Measurements from ENCODE around the gene NGDN. TPM values are rescaled to one million over a fixed set of nuclear protein-coding genes. Genes with fewer than 3 reads are reported as not detected.
"Not testable (repeated sequence)": the region's sequence is repeated elsewhere in the genome, so short reads cannot be mapped to it uniquely, and the experiment has no call there.

The NGDN gene
- total RNA-seq, 6 experiments from 2014 or later = 22.6 to 29.9 (median 24.1) TPM

DNA sequence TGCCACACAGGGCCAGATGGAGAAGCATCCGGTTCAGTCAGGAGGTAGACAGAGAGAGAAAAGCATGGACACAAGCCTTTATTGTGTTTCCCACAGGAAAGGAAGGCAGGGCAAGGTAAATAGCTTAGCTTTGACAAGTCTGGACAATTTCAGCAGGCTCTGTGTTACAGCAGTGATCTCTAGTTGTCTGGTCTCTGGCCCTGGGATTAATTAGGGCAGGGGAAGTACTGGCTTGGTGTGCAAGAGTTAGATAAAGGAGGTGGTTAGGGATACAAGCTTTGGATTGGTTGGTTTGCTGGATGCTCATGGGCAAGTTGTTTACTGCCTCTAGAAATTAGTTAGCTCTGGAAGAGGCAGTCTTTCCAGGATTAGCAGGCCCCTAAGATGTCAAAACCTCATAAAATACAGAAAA is 15.1 kb upstream of the NGDN start:
- no peak for DNase-seq
- TF ChIP-seq, protein P1, sequence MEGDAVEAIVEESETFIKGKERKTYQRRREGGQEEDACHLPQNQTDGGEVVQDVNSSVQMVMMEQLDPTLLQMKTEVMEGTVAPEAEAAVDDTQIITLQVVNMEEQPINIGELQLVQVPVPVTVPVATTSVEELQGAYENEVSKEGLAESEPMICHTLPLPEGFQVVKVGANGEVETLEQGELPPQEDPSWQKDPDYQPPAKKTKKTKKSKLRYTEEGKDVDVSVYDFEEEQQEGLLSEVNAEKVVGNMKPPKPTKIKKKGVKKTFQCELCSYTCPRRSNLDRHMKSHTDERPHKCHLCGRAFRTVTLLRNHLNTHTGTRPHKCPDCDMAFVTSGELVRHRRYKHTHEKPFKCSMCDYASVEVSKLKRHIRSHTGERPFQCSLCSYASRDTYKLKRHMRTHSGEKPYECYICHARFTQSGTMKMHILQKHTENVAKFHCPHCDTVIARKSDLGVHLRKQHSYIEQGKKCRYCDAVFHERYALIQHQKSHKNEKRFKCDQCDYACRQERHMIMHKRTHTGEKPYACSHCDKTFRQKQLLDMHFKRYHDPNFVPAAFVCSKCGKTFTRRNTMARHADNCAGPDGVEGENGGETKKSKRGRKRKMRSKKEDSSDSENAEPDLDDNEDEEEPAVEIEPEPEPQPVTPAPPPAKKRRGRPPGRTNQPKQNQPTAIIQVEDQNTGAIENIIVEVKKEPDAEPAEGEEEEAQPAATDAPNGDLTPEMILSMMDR (IDR thresholded peaks at IDR 0.05) = no peak
- Mint-ChIP-seq H3K27ac (no peak overlapping the region), H3K4me3 (no peak overlapping the region), H3K9me3 (no peaks in the 10 kb centered on the region), H3K4me1 (ENCODE audit: low read depth) (no peaks in the 10 kb centered on the region), H3K27me3 (ENCODE audit: insufficient read depth) (peaks cover 20% of the 10 kb centered on the region), H3K36me3 (ENCODE audit: low read depth) (no peaks in the 10 kb centered on the region)

DNA sequence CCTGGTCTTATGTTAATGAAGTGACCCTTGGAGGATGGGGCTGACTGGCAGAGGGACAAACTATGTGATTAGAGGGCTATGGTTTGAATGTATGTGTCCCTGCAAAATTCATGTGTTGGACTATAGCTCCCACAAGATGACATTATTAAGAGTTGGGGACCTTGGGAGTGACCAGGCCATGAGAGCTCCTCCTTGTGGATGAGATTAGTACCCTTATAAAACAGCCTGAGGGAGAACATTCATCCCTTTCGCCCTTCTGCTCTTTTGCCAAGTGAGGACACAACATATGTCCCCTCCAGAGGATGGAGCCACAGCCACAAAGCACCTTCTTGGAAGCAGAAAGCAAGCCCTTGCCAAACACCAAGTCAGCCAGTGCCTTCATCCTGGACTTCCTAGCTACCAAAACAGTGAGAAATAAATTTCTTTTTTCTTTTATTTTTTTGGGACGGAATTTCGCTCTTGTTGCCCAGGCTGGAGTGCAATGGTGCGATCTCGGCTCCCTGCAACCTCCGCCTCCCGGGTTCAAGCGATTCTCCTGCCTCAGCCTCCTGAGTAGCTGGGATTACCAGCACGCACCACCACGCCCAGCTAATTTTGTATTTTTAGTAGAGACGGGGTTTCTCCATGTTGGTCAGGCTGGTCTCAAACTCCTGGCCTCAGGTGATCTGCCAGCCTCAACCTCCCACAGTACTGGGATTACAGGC is 12.5 kb upstream of the NGDN start:
- H3K4me3 Mint-ChIP-seq; H3K9me3 Mint-ChIP-seq; H3K36me3 Mint-ChIP-seq (ENCODE audit: low read depth); H3K4me1 Mint-ChIP-seq (ENCODE audit: low read depth); H3K27ac Mint-ChIP-seq: not testable (repeated sequence)
- TF ChIP-seq, protein P1 (IDR thresholded peaks at IDR 0.05) = peak; percentile 67
- H3K27me3 Mint-ChIP-seq (ENCODE audit: insufficient read depth) = peaks cover 18% of the 10 kb centered on the region
- peak; percentile 28 for DNase-seq

DNA sequence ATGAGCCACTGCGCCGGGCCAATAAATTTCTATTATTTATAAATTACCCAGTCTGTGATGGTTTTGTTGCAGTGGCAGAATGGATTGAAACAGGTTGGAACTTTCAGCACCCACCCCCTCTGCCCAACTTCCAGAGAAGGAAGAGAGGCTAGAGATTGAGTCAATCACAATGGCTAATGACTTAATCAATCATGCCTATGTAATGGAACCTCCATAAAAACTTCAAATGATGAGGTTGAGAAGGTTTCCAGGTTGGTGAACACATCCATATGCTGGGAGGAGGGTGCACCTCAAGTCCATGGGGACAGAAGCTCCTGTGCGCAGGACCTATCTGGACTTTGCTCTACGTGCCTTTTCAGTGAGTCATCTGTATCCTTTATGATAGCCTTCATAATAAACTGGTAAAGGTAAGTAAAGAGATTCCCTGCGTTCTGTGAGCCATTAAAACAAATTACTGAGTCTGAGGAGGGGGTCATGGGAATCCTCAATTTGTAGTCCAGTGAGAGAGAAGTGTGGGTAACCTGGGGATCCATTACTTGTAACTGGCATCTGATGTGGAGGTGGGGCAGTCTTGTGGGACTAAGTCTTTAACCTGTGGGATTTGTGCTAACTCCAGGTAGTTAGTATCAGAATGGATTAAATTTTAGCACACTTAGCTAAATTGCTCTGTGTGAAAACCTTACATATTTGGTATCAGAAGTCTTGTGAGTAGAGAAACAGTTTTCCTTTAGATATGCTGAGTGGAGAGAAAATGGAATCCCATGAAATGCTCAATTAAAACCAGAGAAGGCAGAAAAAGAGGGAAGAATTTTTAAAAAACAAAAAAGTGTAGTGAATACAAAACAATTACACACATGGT is 11.7 kb upstream of the NGDN start:
- H3K36me3 Mint-ChIP-seq (ENCODE audit: low read depth) = no peaks in the 10 kb centered on the region
- TF ChIP-seq, protein P1 (IDR thresholded peaks at IDR 0.05) = no peak
- H3K4me3 Mint-ChIP-seq = no peak overlapping the region
- no peaks in the 10 kb centered on the region for H3K4me1 Mint-ChIP-seq (ENCODE audit: low read depth)
- peaks cover 18% of the 10 kb centered on the region for H3K27me3 Mint-ChIP-seq (ENCODE audit: insufficient read depth)
- H3K9me3 Mint-ChIP-seq = no peaks in the 10 kb centered on the region
- H3K27ac Mint-ChIP-seq = no peak overlapping the region
- no peak for DNase-seq

DNA sequence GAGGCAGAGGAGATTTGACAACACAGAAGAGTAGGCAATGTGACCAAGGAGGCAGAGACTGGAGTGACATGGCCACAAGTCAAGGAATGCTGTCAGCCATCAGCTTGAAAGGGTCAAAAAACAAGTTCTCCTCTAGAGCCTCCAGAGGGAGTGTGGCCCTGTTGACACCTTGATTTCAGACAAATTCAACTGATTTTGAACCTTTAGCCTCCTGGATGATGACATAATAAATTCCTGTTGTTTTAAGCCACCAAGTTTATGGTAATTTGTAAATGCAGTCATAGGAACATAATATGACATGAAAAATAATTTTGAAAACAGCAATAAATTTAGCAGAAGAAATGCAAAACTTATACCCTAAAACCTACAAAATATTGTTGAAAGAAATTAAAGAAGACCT is 8.5 kb upstream of the NGDN start:
- H3K27me3 Mint-ChIP-seq (ENCODE audit: insufficient read depth) = no peaks in the 10 kb centered on the region; the same call in 1 of the 2 replicates
- no peaks in the 10 kb centered on the region for H3K4me1 Mint-ChIP-seq (ENCODE audit: low read depth)
- H3K36me3 Mint-ChIP-seq (ENCODE audit: low read depth) = no peaks in the 10 kb centered on the region
- no peaks in the 10 kb centered on the region for H3K9me3 Mint-ChIP-seq
- no peak overlapping the region for H3K27ac Mint-ChIP-seq
- H3K4me3 Mint-ChIP-seq = no peak overlapping the region
- no peak for DNase-seq
- TF ChIP-seq, protein P1 (IDR thresholded peaks at IDR 0.05) = no peak

DNA sequence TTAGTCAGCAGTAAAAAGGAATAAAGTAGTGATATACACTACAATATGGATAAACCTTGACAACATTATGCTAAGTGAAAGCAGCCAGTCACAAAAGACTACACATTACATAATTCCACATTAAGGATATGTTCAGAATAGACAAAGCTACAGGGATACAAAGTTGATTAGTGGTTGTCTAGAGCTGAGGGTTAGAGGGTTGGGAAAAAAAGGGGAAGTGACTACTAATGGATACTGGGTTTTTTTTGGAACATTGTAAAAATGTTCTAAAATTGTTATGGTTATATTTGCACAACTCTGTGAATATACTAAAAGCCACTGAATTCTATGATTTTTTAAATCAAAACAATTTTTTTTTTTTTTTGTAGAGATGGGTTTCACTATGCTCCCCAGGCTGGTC is 4.8 kb upstream of the NGDN start:
- no peaks in the 10 kb centered on the region for H3K27me3 Mint-ChIP-seq (ENCODE audit: insufficient read depth)
- H3K36me3 Mint-ChIP-seq (ENCODE audit: low read depth) = no peaks in the 10 kb centered on the region
- no peaks in the 10 kb centered on the region for H3K4me1 Mint-ChIP-seq (ENCODE audit: low read depth)
- H3K9me3 Mint-ChIP-seq = no peaks in the 10 kb centered on the region
- TF ChIP-seq, protein P1 (IDR thresholded peaks at IDR 0.05) = no peak
- no peak overlapping the region for H3K27ac Mint-ChIP-seq
- DNase-seq = no peak
- H3K4me3 Mint-ChIP-seq = no peak overlapping the region
